ENCODE measurements around the gene IBTK. TPM values are rescaled to one million over a fixed set of nuclear protein-coding genes. Genes with fewer than 3 reads are reported as not detected.

The IBTK gene
- total RNA-seq, 1 experiment from 2014 or later: 36.6 TPM

DNA sequence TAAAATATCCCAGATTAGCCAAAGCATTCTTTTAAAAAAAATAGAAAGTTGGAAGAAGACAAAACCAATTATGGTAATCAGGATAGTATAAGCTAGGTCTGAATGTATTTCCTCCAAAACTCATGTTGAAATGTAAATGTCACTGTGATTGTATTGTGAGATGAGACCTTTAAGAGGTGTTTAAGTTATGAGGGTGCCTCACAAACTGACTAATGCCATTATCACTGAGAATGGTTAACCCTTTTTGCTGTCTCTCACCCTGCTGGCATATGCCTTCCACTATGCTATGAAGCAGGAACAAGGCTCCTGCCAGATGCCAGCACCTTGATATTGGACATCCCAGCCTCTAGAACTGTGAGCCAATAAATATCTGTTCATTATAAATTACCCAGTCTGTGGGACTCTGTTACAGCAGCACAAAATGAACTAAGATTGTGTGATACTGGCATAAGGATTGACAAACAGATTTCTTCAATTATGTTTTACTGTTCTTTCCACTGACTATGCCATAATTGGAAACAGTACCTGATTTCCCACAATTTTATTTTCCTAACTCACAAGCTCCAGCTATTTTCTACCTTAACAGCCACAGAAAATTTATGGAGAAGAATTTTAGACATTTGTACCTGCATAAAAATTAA is 63.8 kb downstream of the IBTK start:
- TF ChIP-seq JUND (IDR thresholded peaks at IDR 0.05): no peak
- TF ChIP-seq TCF7L2 (IDR thresholded peaks at IDR 0.05; ENCODE audit: borderline replicate concordance, extremely low read depth, insufficient read depth, insufficient read length): no peak
- TF ChIP-seq EGR1 (IDR thresholded peaks at IDR 0.05; ENCODE audit: low read depth): no peak
- TF ChIP-seq, protein P1, sequence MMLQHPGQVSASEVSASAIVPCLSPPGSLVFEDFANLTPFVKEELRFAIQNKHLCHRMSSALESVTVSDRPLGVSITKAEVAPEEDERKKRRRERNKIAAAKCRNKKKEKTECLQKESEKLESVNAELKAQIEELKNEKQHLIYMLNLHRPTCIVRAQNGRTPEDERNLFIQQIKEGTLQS (IDR thresholded peaks at IDR 0.05): no peak
- no peak for TF ChIP-seq RAD21 (IDR thresholded peaks at IDR 0.05; ENCODE audit: low read depth)
- TF ChIP-seq POLR2AphosphoS5 (IDR thresholded peaks at IDR 0.05; ENCODE audit: low read depth, low read length): no peak
- TF ChIP-seq, protein P2, sequence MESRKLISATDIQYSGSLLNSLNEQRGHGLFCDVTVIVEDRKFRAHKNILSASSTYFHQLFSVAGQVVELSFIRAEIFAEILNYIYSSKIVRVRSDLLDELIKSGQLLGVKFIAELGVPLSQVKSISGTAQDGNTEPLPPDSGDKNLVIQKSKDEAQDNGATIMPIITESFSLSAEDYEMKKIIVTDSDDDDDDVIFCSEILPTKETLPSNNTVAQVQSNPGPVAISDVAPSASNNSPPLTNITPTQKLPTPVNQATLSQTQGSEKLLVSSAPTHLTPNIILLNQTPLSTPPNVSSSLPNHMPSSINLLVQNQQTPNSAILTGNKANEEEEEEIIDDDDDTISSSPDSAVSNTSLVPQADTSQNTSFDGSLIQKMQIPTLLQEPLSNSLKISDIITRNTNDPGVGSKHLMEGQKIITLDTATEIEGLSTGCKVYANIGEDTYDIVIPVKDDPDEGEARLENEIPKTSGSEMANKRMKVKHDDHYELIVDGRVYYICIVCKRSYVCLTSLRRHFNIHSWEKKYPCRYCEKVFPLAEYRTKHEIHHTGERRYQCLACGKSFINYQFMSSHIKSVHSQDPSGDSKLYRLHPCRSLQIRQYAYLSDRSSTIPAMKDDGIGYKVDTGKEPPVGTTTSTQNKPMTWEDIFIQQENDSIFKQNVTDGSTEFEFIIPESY (IDR thresholded peaks at IDR 0.05; ENCODE audit: extremely low read depth, insufficient replicate concordance, low read length): no peak
- TF ChIP-seq POLR2A (IDR thresholded peaks at IDR 0.05; ENCODE audit: borderline replicate concordance, extremely low read depth, insufficient read depth, insufficient read length): no peak
- TF ChIP-seq SIN3A (IDR thresholded peaks at IDR 0.05; ENCODE audit: low read depth): no peak
- TF ChIP-seq FOSL1 (IDR thresholded peaks at IDR 0.05; ENCODE audit: low read depth): no peak
- TF ChIP-seq, protein P3, sequence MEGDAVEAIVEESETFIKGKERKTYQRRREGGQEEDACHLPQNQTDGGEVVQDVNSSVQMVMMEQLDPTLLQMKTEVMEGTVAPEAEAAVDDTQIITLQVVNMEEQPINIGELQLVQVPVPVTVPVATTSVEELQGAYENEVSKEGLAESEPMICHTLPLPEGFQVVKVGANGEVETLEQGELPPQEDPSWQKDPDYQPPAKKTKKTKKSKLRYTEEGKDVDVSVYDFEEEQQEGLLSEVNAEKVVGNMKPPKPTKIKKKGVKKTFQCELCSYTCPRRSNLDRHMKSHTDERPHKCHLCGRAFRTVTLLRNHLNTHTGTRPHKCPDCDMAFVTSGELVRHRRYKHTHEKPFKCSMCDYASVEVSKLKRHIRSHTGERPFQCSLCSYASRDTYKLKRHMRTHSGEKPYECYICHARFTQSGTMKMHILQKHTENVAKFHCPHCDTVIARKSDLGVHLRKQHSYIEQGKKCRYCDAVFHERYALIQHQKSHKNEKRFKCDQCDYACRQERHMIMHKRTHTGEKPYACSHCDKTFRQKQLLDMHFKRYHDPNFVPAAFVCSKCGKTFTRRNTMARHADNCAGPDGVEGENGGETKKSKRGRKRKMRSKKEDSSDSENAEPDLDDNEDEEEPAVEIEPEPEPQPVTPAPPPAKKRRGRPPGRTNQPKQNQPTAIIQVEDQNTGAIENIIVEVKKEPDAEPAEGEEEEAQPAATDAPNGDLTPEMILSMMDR (IDR thresholded peaks at IDR 0.05 in 2 of 3, conservative IDR thresholded peaks at IDR 0.05 in 1 of 3; ENCODE audit: borderline replicate concordance in 1 of 3, insufficient read depth in 1 of 3, low read depth in 2 of 3, low read length in 2 of 3): no peak
- TF ChIP-seq, protein P4, sequence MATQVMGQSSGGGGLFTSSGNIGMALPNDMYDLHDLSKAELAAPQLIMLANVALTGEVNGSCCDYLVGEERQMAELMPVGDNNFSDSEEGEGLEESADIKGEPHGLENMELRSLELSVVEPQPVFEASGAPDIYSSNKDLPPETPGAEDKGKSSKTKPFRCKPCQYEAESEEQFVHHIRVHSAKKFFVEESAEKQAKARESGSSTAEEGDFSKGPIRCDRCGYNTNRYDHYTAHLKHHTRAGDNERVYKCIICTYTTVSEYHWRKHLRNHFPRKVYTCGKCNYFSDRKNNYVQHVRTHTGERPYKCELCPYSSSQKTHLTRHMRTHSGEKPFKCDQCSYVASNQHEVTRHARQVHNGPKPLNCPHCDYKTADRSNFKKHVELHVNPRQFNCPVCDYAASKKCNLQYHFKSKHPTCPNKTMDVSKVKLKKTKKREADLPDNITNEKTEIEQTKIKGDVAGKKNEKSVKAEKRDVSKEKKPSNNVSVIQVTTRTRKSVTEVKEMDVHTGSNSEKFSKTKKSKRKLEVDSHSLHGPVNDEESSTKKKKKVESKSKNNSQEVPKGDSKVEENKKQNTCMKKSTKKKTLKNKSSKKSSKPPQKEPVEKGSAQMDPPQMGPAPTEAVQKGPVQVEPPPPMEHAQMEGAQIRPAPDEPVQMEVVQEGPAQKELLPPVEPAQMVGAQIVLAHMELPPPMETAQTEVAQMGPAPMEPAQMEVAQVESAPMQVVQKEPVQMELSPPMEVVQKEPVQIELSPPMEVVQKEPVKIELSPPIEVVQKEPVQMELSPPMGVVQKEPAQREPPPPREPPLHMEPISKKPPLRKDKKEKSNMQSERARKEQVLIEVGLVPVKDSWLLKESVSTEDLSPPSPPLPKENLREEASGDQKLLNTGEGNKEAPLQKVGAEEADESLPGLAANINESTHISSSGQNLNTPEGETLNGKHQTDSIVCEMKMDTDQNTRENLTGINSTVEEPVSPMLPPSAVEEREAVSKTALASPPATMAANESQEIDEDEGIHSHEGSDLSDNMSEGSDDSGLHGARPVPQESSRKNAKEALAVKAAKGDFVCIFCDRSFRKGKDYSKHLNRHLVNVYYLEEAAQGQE (IDR thresholded peaks at IDR 0.05; ENCODE audit: low read depth): no peak
- TF ChIP-seq CBX3 (IDR thresholded peaks at IDR 0.05; ENCODE audit: low read depth): no peak
- no peak for TF ChIP-seq SRF (IDR thresholded peaks at IDR 0.05; ENCODE audit: low read depth)
- TF ChIP-seq, protein P5, sequence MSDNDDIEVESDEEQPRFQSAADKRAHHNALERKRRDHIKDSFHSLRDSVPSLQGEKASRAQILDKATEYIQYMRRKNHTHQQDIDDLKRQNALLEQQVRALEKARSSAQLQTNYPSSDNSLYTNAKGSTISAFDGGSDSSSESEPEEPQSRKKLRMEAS (IDR thresholded peaks at IDR 0.05): no peak
- no peak for TF ChIP-seq EZH2phosphoT487 (IDR thresholded peaks at IDR 0.05; ENCODE audit: borderline replicate concordance)
- no peaks in the 10 kb centered on the region for H3K9me2 ChIP-seq (ENCODE audit: insufficient read depth)
- peaks cover 7 to 18% of the 10 kb centered on the region in 2 experiments; a peak in 2 of 4 replicates for H3K36me3 ChIP-seq (ENCODE audit: control insufficient read depth in 1 of 2, insufficient read depth in 2 of 2, low read length in 2 of 2)
- H3K9me3 ChIP-seq (ENCODE audit: control insufficient read depth in 1 of 2, insufficient read depth in 1 of 2, low read depth in 1 of 2, low read length in 2 of 2): no peaks in the 10 kb centered on the region
- BruUV-seq (replicated peaks): no TSS peak
- intact Hi-C loops (cut with micrococcal nuclease): no loop called here
- H3K4me2 ChIP-seq (ENCODE audit: low read length): no peak overlapping the region
- CTCF ChIA-PET: no interaction called here
- no peak overlapping the region for H3K4me3 ChIP-seq (replicated peaks in 1 of 2; ENCODE audit: low read depth in 1 of 2, low read length in 2 of 2)
- RAD21 ChIA-PET (ENCODE audit: low non-redundant PET in 1 of 2, low total read pairs in 2 of 2, uncharacterized antibody in 2 of 2, unreplicated experiment in 2 of 2): interaction anchor here in 1 of 2 experiments (0.7 kb wide), 1 partner anchor 78 kb away, joined by 3 read pairs; no protein-coding TSS in a partner anchor
- H3K27me3 ChIP-seq (ENCODE audit: insufficient read depth, low read length): no peaks in the 10 kb centered on the region
- no peaks in the 10 kb centered on the region for H3K79me2 ChIP-seq (ENCODE audit: insufficient read depth, low read length)
- POLR2A ChIA-PET: no interaction called here
- H3K9ac ChIP-seq (ENCODE audit: low read length): no peak overlapping the region
- DNase-seq (ENCODE audit: low read depth, low spot score) (no peak), ATAC-seq (no peak)
- no peaks in the 10 kb centered on the region for H4K20me1 ChIP-seq (ENCODE audit: insufficient read depth)
- no peak overlapping the region for H3K27ac ChIP-seq (ENCODE audit: low read depth, low read length)
- H2AFZ ChIP-seq (ENCODE audit: low read depth, low read length, poor library complexity, severe bottlenecking): no peak overlapping the region
- H3K4me1 ChIP-seq (ENCODE audit: control insufficient read depth in 1 of 2, insufficient read depth in 2 of 2, low read length in 2 of 2): peaks cover 0 to 7% of the 10 kb centered on the region in 2 experiments; a peak in 2 of 4 replicates

Measured in HCT116 (cell line).